GM12878 (cell line): ENCODE measurements around the gene KCNN3. TPM values are rescaled to one million over a fixed set of nuclear protein-coding genes. Genes with fewer than 3 reads are reported as not detected.
"Not testable (repeated sequence)": the region's sequence is repeated elsewhere in the genome, so short reads cannot be mapped to it uniquely, and the experiment has no call there.

Experiments
- ATAC-seq: fragments of 200-7000 bp; cut with Tn5 transposase; 3 replicates; pipeline ENCODE4 v1.9.1; 2020; ENCODE audit warnings: mild to moderate bottlenecking, moderate library complexity
- BruUV-seq: library from RNA; stranded (reverse); fragments of 400-500 nt; replicated peaks from 2 replicates; lab custom pipeline; 2021; lab: Mats Ljungman, UMichigan
- CTCF ChIA-PET: fragments of 300-600 bp; sonication (Branson Sonifier 250); formaldehyde crosslinking; extraction: SDS; loops from one replicate; lab custom pipeline; 2021; ENCODE audit warnings: inconsistent platforms; lab: Yijun Ruan, JAX
- POLR2A ChIA-PET: fragments of 350-600 bp; formaldehyde crosslinking; extraction: SDS; loops from one replicate; lab custom pipeline; 2021; ENCODE audit warnings: inconsistent platforms; lab: Charles Lee
- RAD21 ChIA-PET: fragments of 300-600 bp; sonication (Branson Sonifier 250); formaldehyde crosslinking; loops from one replicate; lab custom pipeline; 2023; ENCODE audit warnings: antibody characterized with exemption; ENCODE audit not compliant: unreplicated experiment; lab: Charles Lee
- SMC1A ChIA-PET: fragments of 300-600 bp; sonication (Branson Sonifier 250); formaldehyde crosslinking; loops from one replicate; lab custom pipeline; 2023; ENCODE audit not compliant: unreplicated experiment, uncharacterized antibody; lab: Charles Lee
- DNase-seq: peaks from one replicate; pipeline ENCODE4 v3.0.0-alpha.2; 2011; ENCODE audit warnings: low read depth, low spot score
- FAIRE-seq: peaks from 3 replicates; lab custom pipeline; 2011; peaks lifted over from hg19 to GRCh38; lab: Jason Lieb, UNC
- H2AFZ ChIP-seq: 2 replicates; pipeline ENCODE4 v1.6.0; 2011; ENCODE audit warnings: low read depth, low read length, control low read depth; ENCODE audit not compliant: control insufficient read depth
- H3K27ac ChIP-seq: 2 replicates; pipeline ENCODE4 v1.5.1; 2011; ENCODE audit warnings: control low read depth; ENCODE audit not compliant: control insufficient read depth, insufficient read depth
- H3K27me3 ChIP-seq, 2 experiments: replicated peaks in 1 of 2; 2 replicates each; pipeline versions ENCODE4 v1.6.0 to v1.6.1; 2011; ENCODE audit warnings: low read length in 1 of 2; ENCODE audit not compliant: control insufficient read depth in 2 of 2, insufficient read depth in 2 of 2
- H3K36me3 ChIP-seq, 2 experiments: 2 replicates each; pipeline ENCODE4 v1.5.1; 2011; ENCODE audit warnings: low read length in 1 of 2; ENCODE audit not compliant: control insufficient read depth in 2 of 2, insufficient read depth in 2 of 2
- H3K4me1 ChIP-seq: 2 replicates; pipeline ENCODE4 v1.6.1; 2011; ENCODE audit warnings: mild to moderate bottlenecking, low read length, moderate library complexity, mixed read lengths; ENCODE audit not compliant: control insufficient read depth, insufficient read depth
- H3K4me2 ChIP-seq: 2 replicates; pipeline ENCODE4 v1.6.0; 2011; ENCODE audit warnings: control low read depth; ENCODE audit not compliant: control insufficient read depth, insufficient read depth
- H3K4me3 ChIP-seq: fragments of 200-600 bp; sonication (generic); 2 replicates; pipeline ENCODE4 v1.5.1; 2016
- H3K79me2 ChIP-seq: 2 replicates; pipeline ENCODE4 v1.6.0; 2011; ENCODE audit warnings: low read length; ENCODE audit not compliant: control insufficient read depth, insufficient read depth
- H3K9ac ChIP-seq: 2 replicates; pipeline ENCODE4 v1.8.0; 2011; ENCODE audit warnings: low read length, control low read depth, mixed read lengths; ENCODE audit not compliant: control insufficient read depth, insufficient read depth
- H3K9me3 ChIP-seq: replicated peaks from 3 replicates; pipeline ENCODE4 v1.5.1; 2011; ENCODE audit warnings: mild to moderate bottlenecking, low read length; ENCODE audit not compliant: control insufficient read depth, insufficient read depth
- H4K20me1 ChIP-seq: 2 replicates; pipeline ENCODE4 v1.6.0; 2011; ENCODE audit not compliant: control insufficient read depth, insufficient read depth
- EED ChIP-seq: sonication (generic); IDR thresholded peaks from 2 replicates; pipeline ENCODE4 v1.6.1; 2016; ENCODE audit warnings: antibody characterized with exemption, low read depth
- EP300 ChIP-seq, 2 experiments: fragments of 150-350 bp in 1 of 2; IDR thresholded peaks; 2 replicates each; pipeline ENCODE4 v1.6.1; 2011 to 2012; ENCODE audit warnings: low read depth in 2 of 2, low read length in 2 of 2, borderline replicate concordance in 1 of 2, improper control_type of control experiment in 1 of 2, inconsistent platforms in 1 of 2; ENCODE audit not compliant: control insufficient read depth in 1 of 2
- HDAC2 ChIP-seq: fragments of 200-600 bp; sonication (generic); IDR thresholded peaks from 2 replicates; pipeline ENCODE4 v1.6.1; 2017
- IRF4 ChIP-seq: IDR thresholded peaks from 2 replicates; pipeline ENCODE4 v1.6.1; 2011; ENCODE audit warnings: low read depth, low read length
- POLR2AphosphoS2 ChIP-seq: IDR thresholded peaks from 2 replicates; pipeline ENCODE4 v1.6.1; 2011; ENCODE audit warnings: low read depth, mild to moderate bottlenecking, low read length, improper control_type of control experiment, moderate library complexity
- TAF1 ChIP-seq: IDR thresholded peaks from 2 replicates; pipeline ENCODE4 v1.6.1; 2011; ENCODE audit warnings: mild to moderate bottlenecking, low read depth, low read length, borderline replicate concordance
- TCF3 ChIP-seq: IDR thresholded peaks from 2 replicates; pipeline ENCODE4 v1.6.1; 2012; ENCODE audit warnings: low read depth, mild to moderate bottlenecking, low read length, borderline replicate concordance; ENCODE audit not compliant: insufficient read depth
- WGBS: methylation state at CpG from one replicate; pipeline ENCODE4 v1.1.6; 2016; ENCODE audit warnings: low lambda C conversion rate; ENCODE audit not compliant: insufficient replicate concordance, insufficient coverage; ENCODE audit errors: missing lambda C conversion rate; 5-methylcytosine and 5-hydroxymethylcytosine counted together
- in situ Hi-C: fragments of 300-500 bp; cut with MboI; formaldehyde crosslinking; loops from 9 replicates; pipeline ENCODE4 v1.14.3; 2018; ENCODE audit warnings: mixed read lengths
- intact Hi-C: fragments of 100-400 bp; cut with micrococcal nuclease; formaldehyde crosslinking; loops from one replicate; pipeline ENCODE4 v1.14.2; 2022; ENCODE audit not compliant: unreplicated experiment
- polyA plus RNA-seq, 11 experiments: library from polyadenylated mRNA; depleted of rRNA in 4 of 11; unstranded in 6 of 11; stranded (reverse) in 5 of 11; fragments of >200 nt; fragmentation: Nextera tagmentation in 4 of 11; fragmentation: Illumina TruSeq in 1 of 11; extraction: Ambion mirVana in 4 of 11; extraction: Trizol in 1 of 11; gene quantifications; 1 replicate in 1 of 11; 2 replicates in 10 of 11; pipeline versions ENCODE4 v1.2.1 to v1.2.3, GENCODE V29; 2011 to 2016; ENCODE audit warnings: inconsistent platforms in 2 of 11, missing spikeins in 2 of 11, low read depth in 1 of 11
- total RNA-seq, 4 experiments: library from RNA; depleted of rRNA in 3 of 4; stranded (reverse); fragments of >200 nt in 3 of 4; fragmentation: Illumina TruSeq in 1 of 4; extraction: Trizol in 1 of 4; gene quantifications; 2 replicates each; pipeline versions ENCODE4 v1.2.1 to v1.2.3, GENCODE V29; 2013 to 2021
- TF ChIP-seq, protein P1 (sequence below), 3 experiments: IDR thresholded peaks in 2 of 3; conservative IDR thresholded peaks in 1 of 3; 2 replicates each; pipeline ENCODE4 v1.5.1; 2011; ENCODE audit warnings: low read depth in 3 of 3, low read length in 3 of 3, mild to moderate bottlenecking in 3 of 3, control low read depth in 2 of 3, moderate library complexity in 2 of 3, inconsistent platforms in 1 of 3, mixed read lengths in 1 of 3; ENCODE audit not compliant: control insufficient read depth in 2 of 3, insufficient read depth in 1 of 3; ENCODE audit errors: extremely low read depth in 1 of 3

Gene KCNN3
- total and polyA plus RNA-seq, 10 of the 15 experiments (the other 5 are each of a cell fraction or from before 2014, with no cell fraction given): 3.5 to 26.4 (median 14.9) TPM

GRCh38 chr1:154682254-154682653, 187.8 kb downstream of the KCNN3 start:
- ChIA-PET RAD21 (interaction anchor here (1.6 kb wide), 1 partner anchor 197 kb away, joined by 6 read pairs; no protein-coding TSS in a partner anchor), CTCF (interaction anchor here (1.4 to 2.7 kb wide), 3 partner anchors 13 to 376 kb away, joined by 4 to 9 read pairs (median 6); no protein-coding TSS in a partner anchor), POLR2A (no interaction called here), SMC1A (interaction anchor here (2.4 kb wide), 1 partner anchor 13 kb away, joined by 8 read pairs; no protein-coding TSS in a partner anchor)
- peaks cover 4% of the 10 kb centered on the region; the same call in 1 of the 2 replicates for H3K4me1 ChIP-seq
- 36% methylated on average over 13 of the region's 13 CpGs for WGBS
- in situ Hi-C loops: no loop called here
- no peak overlapping the region for H3K27ac ChIP-seq
- no peak overlapping the region for H2AFZ ChIP-seq
- no peaks in the 10 kb centered on the region for H3K9me3 ChIP-seq
- ATAC-seq (no peak), DNase-seq (no peak), FAIRE-seq (no peak)
- H3K4me2 ChIP-seq: no peak overlapping the region
- H3K79me2 ChIP-seq: no peaks in the 10 kb centered on the region
- TF ChIP-seq EED (no peak), TAF1 (no peak), HDAC2 (no peak), IRF4 (no peak), EP300 (IDR thresholded peaks at IDR 0.05; ENCODE audit: borderline replicate concordance in 1 of 2, control insufficient read depth in 1 of 2, low read depth in 2 of 2, low read length in 2 of 2) (no peak), POLR2AphosphoS2 (no peak), TCF3 (no peak)
- TF ChIP-seq, protein P1, sequence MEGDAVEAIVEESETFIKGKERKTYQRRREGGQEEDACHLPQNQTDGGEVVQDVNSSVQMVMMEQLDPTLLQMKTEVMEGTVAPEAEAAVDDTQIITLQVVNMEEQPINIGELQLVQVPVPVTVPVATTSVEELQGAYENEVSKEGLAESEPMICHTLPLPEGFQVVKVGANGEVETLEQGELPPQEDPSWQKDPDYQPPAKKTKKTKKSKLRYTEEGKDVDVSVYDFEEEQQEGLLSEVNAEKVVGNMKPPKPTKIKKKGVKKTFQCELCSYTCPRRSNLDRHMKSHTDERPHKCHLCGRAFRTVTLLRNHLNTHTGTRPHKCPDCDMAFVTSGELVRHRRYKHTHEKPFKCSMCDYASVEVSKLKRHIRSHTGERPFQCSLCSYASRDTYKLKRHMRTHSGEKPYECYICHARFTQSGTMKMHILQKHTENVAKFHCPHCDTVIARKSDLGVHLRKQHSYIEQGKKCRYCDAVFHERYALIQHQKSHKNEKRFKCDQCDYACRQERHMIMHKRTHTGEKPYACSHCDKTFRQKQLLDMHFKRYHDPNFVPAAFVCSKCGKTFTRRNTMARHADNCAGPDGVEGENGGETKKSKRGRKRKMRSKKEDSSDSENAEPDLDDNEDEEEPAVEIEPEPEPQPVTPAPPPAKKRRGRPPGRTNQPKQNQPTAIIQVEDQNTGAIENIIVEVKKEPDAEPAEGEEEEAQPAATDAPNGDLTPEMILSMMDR (IDR thresholded peaks at IDR 0.05 in 2 of 3, conservative IDR thresholded peaks at IDR 0.05 in 1 of 3; ENCODE audit: control insufficient read depth in 2 of 3, extremely low read depth in 1 of 3, insufficient read depth in 1 of 3, low read depth in 3 of 3, low read length in 3 of 3): no peak
- no TSS peak for BruUV-seq
- H4K20me1 ChIP-seq: no peaks in the 10 kb centered on the region
- H3K9ac ChIP-seq: no peak overlapping the region
- no peaks in the 10 kb centered on the region for H3K27me3 ChIP-seq
- no peaks in the 10 kb centered on the region for H3K36me3 ChIP-seq
- no peak overlapping the region for H3K4me3 ChIP-seq
- intact Hi-C loops: no loop called here

GRCh38 chr1:154677844-154678243, 192.2 kb downstream of the KCNN3 start:
- RAD21 ChIA-PET, H3K4me1 ChIP-seq, H3K79me2 ChIP-seq, H3K9me3 ChIP-seq, FAIRE-seq, H3K4me2 ChIP-seq, BruUV-seq, H4K20me1 ChIP-seq, H3K9ac ChIP-seq, CTCF ChIA-PET, DNase-seq, SMC1A ChIA-PET, POLR2A ChIA-PET, H2AFZ ChIP-seq, H3K36me3 ChIP-seq, H3K4me3 ChIP-seq, H3K27ac ChIP-seq, intact Hi-C loops, H3K27me3 ChIP-seq, ATAC-seq, in situ Hi-C loops: not testable (repeated sequence)
- 86% methylated on average over 23 of the region's 27 CpGs for WGBS

GRCh38 chr1:154676847-154677246, 193.2 kb downstream of the KCNN3 start:
- H3K79me2 ChIP-seq, H3K9me3 ChIP-seq, H3K9ac ChIP-seq, BruUV-seq, H3K4me3 ChIP-seq, FAIRE-seq, H3K4me2 ChIP-seq, H2AFZ ChIP-seq, H3K27ac ChIP-seq, CTCF ChIA-PET, intact Hi-C loops, RAD21 ChIA-PET, H3K4me1 ChIP-seq, in situ Hi-C loops, H3K36me3 ChIP-seq, SMC1A ChIA-PET, POLR2A ChIA-PET, H4K20me1 ChIP-seq, H3K27me3 ChIP-seq, DNase-seq, ATAC-seq: not testable (repeated sequence)
- 0% methylated on average over 2 of the region's 2 CpGs for whole genome bisulfite sequencing
